WTC11 (cell line): ENCODE measurements around the gene ARL13A.

Experiments used
- FOXP4 ChIP-seq: sonication (generic); formaldehyde crosslinking; IDR thresholded peaks from 2 replicates; pipeline ENCODE4 v1.8.0; 2022; ENCODE audit warnings: mild to moderate bottlenecking, missing genetic modification reagents
- PRDM15 ChIP-seq: sonication (generic); formaldehyde crosslinking; IDR thresholded peaks from 2 replicates; pipeline ENCODE4 v1.8.0; 2022; ENCODE audit warnings: missing genetic modification reagents
- TF ChIP-seq, protein P1 (sequence below): fragments of 200-600 bp; IDR thresholded peaks from 2 replicates; pipeline ENCODE4 v1.8.0; 2022; ENCODE audit warnings: antibody characterized with exemption

DNA sequence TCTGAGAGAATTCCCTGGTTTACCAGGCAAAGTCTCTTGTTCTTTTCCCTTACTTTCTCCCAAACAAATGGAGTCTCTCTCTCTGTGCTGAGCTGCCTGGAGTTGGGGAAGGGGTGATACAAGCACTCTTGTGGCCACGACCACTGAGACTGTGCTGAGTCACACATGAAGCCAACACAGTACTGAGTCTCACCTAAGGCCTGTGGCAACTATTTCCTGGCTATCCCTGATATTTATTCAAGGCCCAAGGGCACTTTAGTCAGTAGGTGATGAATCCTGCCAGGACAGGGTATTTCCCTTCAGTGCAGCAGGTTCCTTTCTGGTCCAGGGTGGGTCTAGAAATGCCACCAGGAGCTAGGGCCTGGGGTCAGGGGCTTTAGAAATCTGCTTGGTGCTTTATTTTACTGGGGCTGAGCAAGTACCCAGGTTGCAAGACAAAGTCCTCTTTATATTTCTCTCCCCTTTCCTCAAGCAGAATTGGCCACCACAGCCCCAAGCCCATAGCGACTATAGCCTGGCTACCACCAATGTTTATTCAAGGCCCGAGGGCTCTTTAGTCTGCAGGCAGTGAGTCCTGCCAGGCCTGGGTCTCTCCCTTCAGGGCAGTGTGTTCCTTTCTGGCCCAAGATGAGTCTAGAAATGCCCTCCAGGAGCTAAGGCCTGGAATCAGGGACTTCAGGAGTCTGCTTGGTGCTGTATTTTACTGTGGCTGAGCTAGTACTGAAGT, 10.5 kb downstream of the ARL13A start:
- TF ChIP-seq PRDM15 (CRISPR knock-in tag): no peak
- TF ChIP-seq, protein P1, sequence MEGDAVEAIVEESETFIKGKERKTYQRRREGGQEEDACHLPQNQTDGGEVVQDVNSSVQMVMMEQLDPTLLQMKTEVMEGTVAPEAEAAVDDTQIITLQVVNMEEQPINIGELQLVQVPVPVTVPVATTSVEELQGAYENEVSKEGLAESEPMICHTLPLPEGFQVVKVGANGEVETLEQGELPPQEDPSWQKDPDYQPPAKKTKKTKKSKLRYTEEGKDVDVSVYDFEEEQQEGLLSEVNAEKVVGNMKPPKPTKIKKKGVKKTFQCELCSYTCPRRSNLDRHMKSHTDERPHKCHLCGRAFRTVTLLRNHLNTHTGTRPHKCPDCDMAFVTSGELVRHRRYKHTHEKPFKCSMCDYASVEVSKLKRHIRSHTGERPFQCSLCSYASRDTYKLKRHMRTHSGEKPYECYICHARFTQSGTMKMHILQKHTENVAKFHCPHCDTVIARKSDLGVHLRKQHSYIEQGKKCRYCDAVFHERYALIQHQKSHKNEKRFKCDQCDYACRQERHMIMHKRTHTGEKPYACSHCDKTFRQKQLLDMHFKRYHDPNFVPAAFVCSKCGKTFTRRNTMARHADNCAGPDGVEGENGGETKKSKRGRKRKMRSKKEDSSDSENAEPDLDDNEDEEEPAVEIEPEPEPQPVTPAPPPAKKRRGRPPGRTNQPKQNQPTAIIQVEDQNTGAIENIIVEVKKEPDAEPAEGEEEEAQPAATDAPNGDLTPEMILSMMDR: no peak
- no peak for TF ChIP-seq FOXP4 (CRISPR knock-in tag)
